H1 (cell line): ENCODE measurements around the gene AIFM2. TPM values are rescaled to one million over a fixed set of nuclear protein-coding genes. Genes with fewer than 3 reads are reported as not detected.

Experiments used
- CTCF ChIA-PET: fragments of 300-600 bp; sonication (Branson Sonifier 250); formaldehyde crosslinking; loops from one replicate; lab custom pipeline; 2021; ENCODE audit not compliant: partially characterized antibody; lab: Charles Lee
- POLR2A ChIA-PET: fragments of 300-600 bp; sonication (Branson Sonifier 250); formaldehyde crosslinking; loops from one replicate; lab custom pipeline; 2021; ENCODE audit warnings: inconsistent platforms; ENCODE audit not compliant: partially characterized antibody; lab: Charles Lee
- DNase-seq, 2 experiments: peaks; one replicate each; pipeline versions ENCODE4 v3.0.0 to v3.0.0-alpha.2; 2010 to 2022; ENCODE audit warnings: low spot score in 2 of 2, low read depth in 1 of 2, mixed read lengths in 1 of 2
- FAIRE-seq: peaks from 2 replicates; lab custom pipeline; 2011; peaks lifted over from hg19 to GRCh38; lab: Jason Lieb, UNC
- H2AFZ ChIP-seq: 2 replicates; pipeline ENCODE4 v1.8.1; 2012; ENCODE audit warnings: low read length, inconsistent platforms
- H2AK5ac ChIP-seq: 2 replicates; pipeline ENCODE4 v1.6.1; 2013; ENCODE audit warnings: low read depth, low read length
- H2BK120ac ChIP-seq: replicated peaks from 2 replicates; pipeline ENCODE3; 2013; ENCODE audit warnings: low read depth, low read length, inconsistent platforms
- H2BK12ac ChIP-seq: 2 replicates; pipeline ENCODE4 v1.6.1; 2013; ENCODE audit warnings: low read depth, low read length
- H2BK15ac ChIP-seq: 2 replicates; pipeline ENCODE4 v1.6.1; 2013; ENCODE audit warnings: low read length
- H2BK20ac ChIP-seq: 2 replicates; pipeline ENCODE4 v1.6.1; 2013; ENCODE audit warnings: low read length
- H2BK5ac ChIP-seq: 2 replicates; pipeline ENCODE4 v1.6.1; 2013; ENCODE audit warnings: low read depth, low read length
- H3K14ac ChIP-seq: 2 replicates; pipeline ENCODE4 v1.6.1; 2013; ENCODE audit warnings: inconsistent platforms; ENCODE audit not compliant: insufficient read length
- H3K18ac ChIP-seq: 2 replicates; pipeline ENCODE4 v1.6.1; 2013; ENCODE audit warnings: low read length; ENCODE audit errors: extremely low read depth
- H3K23ac ChIP-seq: 2 replicates; pipeline ENCODE4 v1.6.1; 2013; ENCODE audit warnings: inconsistent platforms; ENCODE audit not compliant: insufficient read length
- H3K23me2 ChIP-seq: 2 replicates; pipeline ENCODE4 v1.6.1; 2013; ENCODE audit warnings: low read depth, low read length
- H3K27ac ChIP-seq: 2 replicates; pipeline ENCODE4 v1.6.1; 2011; ENCODE audit warnings: low read depth, low read length, inconsistent platforms
- H3K27me3 ChIP-seq, 4 experiments: replicated peaks in 1 of 4; 1 replicate in 1 of 4; 2 replicates in 3 of 4; pipeline versions ENCODE4 v1.6.1 to v1.8.1; 2011 to 2013; ENCODE audit warnings: low read length in 3 of 4, mild to moderate bottlenecking in 3 of 4, inconsistent platforms in 2 of 4, mixed read lengths in 2 of 4, moderate library complexity in 1 of 4; ENCODE audit not compliant: control insufficient read depth in 3 of 4, insufficient read depth in 3 of 4; ENCODE audit errors: extremely low read depth in 1 of 4
- H3K36me3 ChIP-seq, 4 experiments: 2 replicates each; pipeline versions ENCODE4 v1.6.1 to v1.8.1; 2011 to 2013; ENCODE audit warnings: mild to moderate bottlenecking in 4 of 4, low read length in 3 of 4, moderate library complexity in 2 of 4, control low read depth in 1 of 4, inconsistent platforms in 1 of 4; ENCODE audit not compliant: insufficient read depth in 4 of 4, control insufficient read depth in 2 of 4
- H3K4ac ChIP-seq: replicated peaks from 2 replicates; pipeline ENCODE3; 2013; ENCODE audit warnings: low read length, low read depth, mixed read lengths, inconsistent platforms; ENCODE audit not compliant: insufficient read length
- H3K4me1 ChIP-seq, 4 experiments: replicated peaks in 1 of 4; 1 replicate in 1 of 4; 2 replicates in 3 of 4; pipeline versions ENCODE4 v1.6.1 to v1.8.1; 2011 to 2013; ENCODE audit warnings: low read length in 3 of 4, inconsistent platforms in 2 of 4, mixed read lengths in 1 of 4; ENCODE audit not compliant: insufficient read depth in 4 of 4, control insufficient read depth in 3 of 4
- H3K4me2 ChIP-seq, 2 experiments: 2 replicates each; pipeline versions ENCODE4 v1.6.1 to v1.8.1; 2011 to 2013; ENCODE audit warnings: low read depth in 2 of 2, low read length in 2 of 2, control low read depth in 1 of 2, inconsistent platforms in 1 of 2, mild to moderate bottlenecking in 1 of 2; ENCODE audit not compliant: insufficient read depth in 1 of 2
- H3K4me3 ChIP-seq, 4 experiments: fragments of 200-600, 300-600 bp in 1 of 4; sonication (generic), shearing (Covaris generic), sonication (Bioruptor Twin) in 1 of 4; 2 replicates each; pipeline versions ENCODE4 v1.5.1 to v1.8.1; 2011 to 2016; ENCODE audit warnings: low read length in 4 of 4, low read depth in 3 of 4, control low read depth in 2 of 4, inconsistent platforms in 2 of 4, mild to moderate bottlenecking in 2 of 4, mixed read lengths in 1 of 4, moderate library complexity in 1 of 4; ENCODE audit not compliant: insufficient read depth in 2 of 4; ENCODE audit errors: extremely low read depth in 1 of 4
- H3K56ac ChIP-seq: replicated peaks from 2 replicates; pipeline ENCODE3; 2013; ENCODE audit warnings: low read depth, mild to moderate bottlenecking, mixed read lengths, low read length, inconsistent platforms; ENCODE audit not compliant: insufficient read length
- H3K79me1 ChIP-seq: 2 replicates; pipeline ENCODE4 v1.6.1; 2013; ENCODE audit warnings: low read depth, low read length, control low read depth
- H3K79me2 ChIP-seq, 2 experiments: 2 replicates each; pipeline versions ENCODE4 v1.6.1 to v1.8.1; 2012 to 2013; ENCODE audit warnings: low read length in 2 of 2, mild to moderate bottlenecking in 2 of 2, inconsistent platforms in 1 of 2; ENCODE audit not compliant: insufficient read depth in 2 of 2, control insufficient read depth in 1 of 2
- H3K9ac ChIP-seq, 4 experiments: replicated peaks in 1 of 4; 1 replicate in 1 of 4; 2 replicates in 3 of 4; pipeline versions ENCODE4 v1.6.1 to v1.8.1; 2011 to 2013; ENCODE audit warnings: low read depth in 3 of 4, low read length in 3 of 4, control low read depth in 2 of 4, mild to moderate bottlenecking in 2 of 4, moderate library complexity in 2 of 4, inconsistent platforms in 1 of 4; ENCODE audit errors: extremely low read depth in 1 of 4
- H3K9me3 ChIP-seq, 2 experiments: 2 replicates each; pipeline versions ENCODE4 v1.6.1 to v1.8.1; 2012 to 2013; ENCODE audit warnings: mild to moderate bottlenecking in 2 of 2, moderate library complexity in 2 of 2, control low read depth in 1 of 2, inconsistent platforms in 1 of 2, low read depth in 1 of 2, low read length in 1 of 2, mixed read lengths in 1 of 2; ENCODE audit not compliant: insufficient read depth in 2 of 2
- H4K20me1 ChIP-seq, 2 experiments: replicated peaks in 1 of 2; 2 replicates each; pipeline versions ENCODE3 to v1.8.1; 2011 to 2013; ENCODE audit warnings: inconsistent platforms in 2 of 2, low read length in 2 of 2, mild to moderate bottlenecking in 1 of 2; ENCODE audit not compliant: insufficient read depth in 2 of 2, control insufficient read depth in 1 of 2
- H4K5ac ChIP-seq: 2 replicates; pipeline ENCODE4 v1.6.1; 2013; ENCODE audit warnings: low read length, low read depth, mixed read lengths, inconsistent platforms; ENCODE audit not compliant: insufficient read length
- H4K8ac ChIP-seq: 2 replicates; pipeline ENCODE4 v1.8.0; 2013; ENCODE audit warnings: mild to moderate bottlenecking, moderate library complexity, low read length, inconsistent platforms; ENCODE audit not compliant: insufficient read depth; ENCODE audit errors: extremely low read depth
- H4K91ac ChIP-seq: replicated peaks from 2 replicates; pipeline ENCODE3; 2013; ENCODE audit warnings: low read length, mixed read lengths, inconsistent platforms; ENCODE audit not compliant: insufficient read length
- BACH1 ChIP-seq: IDR thresholded peaks from 2 replicates; pipeline ENCODE4 v1.6.1; 2012; ENCODE audit warnings: low read length, improper control_type of control experiment
- CBX8 ChIP-seq: fragments of 300-800, 300-1000 bp; sonication (generic); IDR thresholded peaks from 2 replicates; pipeline ENCODE4 v1.7.1; 2016; ENCODE audit warnings: low read depth, low read length, borderline replicate concordance
- E2F6 ChIP-seq: IDR thresholded peaks from 2 replicates; pipeline ENCODE4 v1.6.1; 2012; ENCODE audit warnings: inconsistent platforms
- KDM1A ChIP-seq: fragments of 200-600, 300-600 bp; sonication (generic); IDR thresholded peaks from 2 replicates; pipeline ENCODE4 v1.7.1; 2016; ENCODE audit warnings: mild to moderate bottlenecking, low read length, borderline replicate concordance
- KDM4A ChIP-seq: IDR thresholded peaks from one replicate; pipeline ENCODE4 v1.7.1; 2012; ENCODE audit warnings: low read depth, mild to moderate bottlenecking, moderate library complexity, low read length, inconsistent platforms; ENCODE audit not compliant: severe bottlenecking
- MAFK ChIP-seq: IDR thresholded peaks from 2 replicates; pipeline ENCODE4 v1.6.1; 2012; ENCODE audit warnings: low read depth, mild to moderate bottlenecking, improper control_type of control experiment, low read length
- NRF1 ChIP-seq: IDR thresholded peaks from 2 replicates; pipeline ENCODE4 v1.6.1; 2011; ENCODE audit warnings: mild to moderate bottlenecking, low read depth, low read length, improper control_type of control experiment
- PHF8 ChIP-seq: fragments of 200-600 bp; sonication (generic); conservative IDR thresholded peaks from 2 replicates; pipeline ENCODE4 v1.7.1; 2012; ENCODE audit warnings: low read depth, mild to moderate bottlenecking, inconsistent platforms, low read length, moderate library complexity
- POLR2A ChIP-seq, 2 experiments: IDR thresholded peaks; 1 replicate in 1 of 2; 2 replicates in 1 of 2; pipeline ENCODE4 v1.6.1; 2011; ENCODE audit warnings: low read depth in 2 of 2, low read length in 2 of 2, mild to moderate bottlenecking in 2 of 2; ENCODE audit errors: control extremely low read depth in 1 of 2
- SP2 ChIP-seq: IDR thresholded peaks from 2 replicates; pipeline ENCODE4 v1.6.1; 2012; ENCODE audit warnings: mild to moderate bottlenecking, low read length, inconsistent platforms
- SRF ChIP-seq: IDR thresholded peaks from 2 replicates; pipeline ENCODE4 v1.6.1; 2011; ENCODE audit warnings: mild to moderate bottlenecking, low read depth, low read length, moderate library complexity
- WGBS, 2 experiments: shearing (Covaris generic) in 1 of 2; methylation state at CpG; one replicate each; pipeline versions ENCODE4 v1.1.6 to v1.1.7; 2013 to 2015; ENCODE audit warnings: low lambda C conversion rate in 2 of 2, mixed read lengths in 2 of 2, inconsistent platforms in 1 of 2, low coverage in 1 of 2, missing lambda C conversion rate in 1 of 2; ENCODE audit not compliant: insufficient replicate concordance in 2 of 2, insufficient coverage in 1 of 2, insufficient read length in 1 of 2; ENCODE audit errors: extremely low coverage in 1 of 2, missing lambda C conversion rate in 1 of 2; 5-methylcytosine and 5-hydroxymethylcytosine counted together
- polyA plus RNA-seq, 7 experiments: library from polyadenylated mRNA; depleted of rRNA in 3 of 7; stranded (reverse) in 5 of 7; unstranded in 2 of 7; fragments of >200 nt in 5 of 7; fragments of 200-250 nt in 2 of 7; gene quantifications; 1 replicate in 5 of 7; 2 replicates in 1 of 7; 4 replicates in 1 of 7; pipeline versions ENCODE4 v1.2.1 to v1.2.3, GENCODE V29; 2011 to 2013; ENCODE audit warnings: missing spikeins in 2 of 7, mixed read lengths in 2 of 7
- total RNA-seq: library from RNA; stranded (reverse); fragmentation: NEBNext Ultra II Directional; extraction: Animal tissue kit (Norgen Biotek cat#: 25700); gene quantifications from 2 replicates; pipeline ENCODE4 v1.2.1, GENCODE V29; 2021

The AIFM2 gene
- total and polyA plus RNA-seq, 2 of the 8 experiments (the other 6 are each of a cell fraction or from before 2014, with no cell fraction given), result 4.0 TPM

- Histone ChIP-seq H4K91ac (no peak overlapping the region), H2BK15ac (no peak overlapping the region), H3K9ac (peak overlapping the region; percentile 74 to 95 (median 84)), H3K4ac (no peak overlapping the region), H2BK120ac (no peak overlapping the region), H4K20me1 (peaks cover 4 to 7% of the 10 kb centered on the region in 2 experiments), H3K4me3 (peak overlapping the region; percentile 85 to 97 (median 96)), H2AK5ac (no peak overlapping the region), H2BK20ac (no peak overlapping the region), H2BK5ac (peak overlapping the region; percentile 52; the same call in 1 of the 2 replicates), H3K23ac (no peak overlapping the region), H2BK12ac (no peak overlapping the region; the same call in 1 of the 2 replicates), H3K27ac (no peak overlapping the region), H3K9me3 (no peaks in the 10 kb centered on the region), H3K79me2 (peaks cover 26 to 51% of the 10 kb centered on the region in 2 experiments), H3K18ac (no peak overlapping the region; the same call in 1 of the 2 replicates), H3K14ac (no peak overlapping the region), H4K5ac (no peak overlapping the region), H3K27me3 (no peaks in the 10 kb centered on the region), H3K4me1 (0 out of 7 replicates have a peak, but pooled peaks cover 0 to 3% (median 0%) of the 10 kb centered on the region in 4 experiments), H3K23me2 (peaks cover 6% of the 10 kb centered on the region; the same call in 1 of the 2 replicates), H3K4me2 (peak overlapping the region; percentile 74 to 87), H4K8ac (no peak overlapping the region; the same call in 1 of the 2 replicates), H2AFZ (no peak overlapping the region), H3K36me3 (peaks cover 0 to 10% (median 4%) of the 10 kb centered on the region in 4 experiments; a peak in 1 of 8 replicates), H3K79me1 (peaks cover 5% of the 10 kb centered on the region; the same call in 1 of the 2 replicates), H3K56ac (no peak overlapping the region)
- DNase-seq, result no peak
- ChIA-PET CTCF (interaction anchor here (0.6 to 5.2 kb wide), 5 partner anchors 8 to 211 kb away, joined by 3 to 32 read pairs (median 3); partner anchors contain the start of gene TYSND1), POLR2A (interaction anchor here (0.8 to 1.6 kb wide), 9 partner anchors 11 to 56 kb away, joined by 3 to 5 read pairs (median 4); partner anchors contain the start of gene TYSND1)
- FAIRE-seq, result no peak
- WGBS, 2 experiments, result 3% methylated on average over 29 of the region's 40 CpGs; no CpG with 5 or more reads in 1 of the 2 experiments
- no peak for TF ChIP-seq NRF1
- TF ChIP-seq SRF, result no peak
- TF ChIP-seq MAFK, result no peak
- no peak for TF ChIP-seq BACH1
- no peak for TF ChIP-seq PHF8
- no peak for TF ChIP-seq POLR2A (IDR thresholded peaks at IDR 0.05; ENCODE audit: control extremely low read depth in 1 of 2, low read depth in 2 of 2, low read length in 2 of 2)
- no peak for TF ChIP-seq E2F6
- no peak for TF ChIP-seq CBX8
- no peak for TF ChIP-seq SP2
- TF ChIP-seq KDM1A, result no peak
- no peak for TF ChIP-seq KDM4A
These were observed 37.2 kb upstream of the AIFM2 start for GRCh38 chr10:70169649-70170364.
